GM18508 (cell line): Measurements from ENCODE around the gene DNAJC4.

ENCODE experiments used
- ATAC-seq: cut with Tn5 transposase; IDR thresholded peaks from one replicate; pipeline ENCODE4 v1.9.1; 2021; ENCODE audit warnings: moderate number of reproducible peaks; ENCODE audit not compliant: insufficient read depth, unreplicated experiment

The DNAJC4 gene

DNA sequence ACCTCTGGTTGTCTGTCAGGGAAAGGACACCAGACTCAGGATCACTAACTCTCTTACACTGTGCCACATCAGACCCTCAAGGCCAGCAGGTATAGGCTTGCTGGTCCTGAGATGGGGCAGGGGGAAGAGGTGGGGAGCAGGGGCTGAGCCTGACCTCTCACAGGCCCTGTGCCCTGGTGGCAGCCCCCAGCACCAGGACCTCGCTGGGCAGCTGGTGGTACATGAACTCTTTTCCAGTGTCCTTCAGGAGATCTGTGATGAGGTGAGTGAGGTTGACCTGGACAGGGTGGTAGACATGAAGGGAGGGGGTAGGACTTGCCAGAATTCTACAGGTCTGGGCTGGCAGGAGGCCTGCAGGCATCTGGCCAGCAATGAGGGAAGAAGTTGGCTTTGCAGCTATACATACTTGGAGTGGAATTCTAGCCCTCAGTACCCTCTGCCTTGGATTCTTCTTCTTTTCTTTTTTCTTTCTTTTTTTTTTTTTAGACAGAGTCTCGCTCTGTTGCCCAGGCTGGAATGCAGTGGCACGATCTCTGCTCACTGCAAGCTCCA lies 2.9 kb upstream of the DNAJC4 start:
- no peak for ATAC-seq

DNA sequence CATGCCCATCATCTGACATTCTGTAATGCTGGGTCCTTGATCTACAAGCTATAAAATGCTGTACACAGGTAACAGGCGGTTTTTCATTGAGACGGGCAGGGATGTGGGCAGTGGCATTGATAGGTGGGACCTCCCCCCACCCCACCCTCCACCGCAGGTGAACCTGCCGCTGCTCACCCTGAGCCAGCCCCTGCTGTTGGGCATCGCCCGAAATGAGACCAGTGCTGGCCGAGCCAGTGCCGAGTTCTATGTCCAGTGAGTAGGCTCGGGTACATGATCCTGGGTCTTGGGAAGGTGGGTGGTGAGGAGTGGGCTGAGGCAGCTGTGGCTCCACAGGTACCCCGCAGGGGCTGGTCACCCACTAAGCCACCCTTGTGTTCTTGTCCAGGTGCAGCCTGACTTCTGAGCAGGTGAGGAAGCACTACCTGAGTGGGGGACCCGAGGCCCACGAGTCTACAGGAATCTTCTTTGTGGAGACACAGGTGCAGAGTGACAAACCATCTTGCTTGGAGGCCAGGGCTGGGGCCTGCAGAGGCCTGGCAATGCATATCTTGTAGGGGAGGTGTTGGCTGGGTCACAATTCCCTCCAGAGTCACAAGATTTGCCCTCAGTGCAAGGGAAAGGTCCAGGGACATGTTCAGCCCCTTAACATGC lies 1.1 kb upstream of the DNAJC4 start:
- no peak for ATAC-seq

- ATAC-seq: no peak
Observed at GRCh38 chr11:64229744-64230170, 591 bp upstream of the DNAJC4 start.

DNA sequence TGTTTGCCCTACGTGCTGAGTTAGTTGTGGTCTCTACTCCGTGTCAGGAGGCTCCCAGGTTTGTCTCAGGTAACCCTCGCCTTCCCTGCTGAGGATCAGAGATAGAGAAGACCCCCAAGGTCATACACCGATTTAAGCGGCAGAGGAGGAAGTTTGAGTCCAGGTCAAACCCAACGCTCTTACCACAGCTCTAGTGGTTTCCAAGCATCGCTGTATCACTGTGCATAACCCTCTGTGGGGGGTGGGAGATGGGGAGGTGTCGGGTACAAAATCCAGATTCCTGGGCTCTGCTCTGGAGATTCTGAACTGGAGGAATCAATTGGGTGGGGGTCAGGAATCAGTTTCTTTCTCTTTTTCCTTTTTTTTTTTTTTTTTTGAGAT lies 627 bp downstream of the DNAJC4 start:
- ATAC-seq: no peak

- ATAC-seq: no peak
Observed at GRCh38 chr11:64231546-64231945, 1.2 kb downstream of the DNAJC4 start.

- ATAC-seq: no peak
Observed at GRCh38 chr11:64232182-64232966, 2.0 kb downstream of the DNAJC4 start.

GRCh38 chr11:64232967-64233315 lies 2.6 kb downstream of the DNAJC4 start:
- no peak for ATAC-seq

DNA sequence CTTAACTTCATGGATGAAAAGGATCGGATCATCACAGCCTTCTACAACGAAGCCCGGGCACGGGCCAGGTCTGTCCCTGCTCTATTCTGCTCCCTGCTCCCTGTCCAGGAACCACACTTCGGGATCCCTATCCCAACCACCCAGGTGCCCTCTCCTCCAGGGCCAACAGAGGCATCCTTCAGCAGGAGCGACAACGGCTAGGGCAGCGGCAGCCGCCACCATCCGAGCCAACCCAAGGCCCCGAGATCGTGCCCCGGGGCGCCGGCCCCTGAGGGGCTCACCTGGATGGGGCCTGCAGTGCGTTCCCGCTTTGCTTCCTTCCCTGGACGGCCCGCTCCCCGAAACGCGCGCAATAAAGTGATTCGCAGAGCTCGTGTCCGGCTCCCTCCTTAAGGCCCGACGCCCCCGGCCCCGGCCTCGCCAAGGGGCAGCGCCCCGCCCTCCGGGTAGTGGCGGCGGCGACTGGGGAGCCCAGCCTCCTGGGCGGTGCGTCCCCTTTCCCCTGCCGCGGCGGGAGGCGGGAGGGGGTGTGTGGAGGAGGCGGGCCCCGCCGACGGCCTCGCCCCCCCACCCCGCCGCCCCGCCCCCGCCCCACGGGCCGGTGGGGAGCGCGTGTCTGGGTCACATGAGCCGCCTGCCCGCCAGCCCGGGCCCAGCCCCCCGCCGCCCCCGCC lies 3.7 kb downstream of the DNAJC4 start, which contains the start of gene VEGFB:
Gene VEGFB (plus strand): TSS at position 672 of the 674 bp plus-strand sequence. CDS start 250 bp downstream, outside the sequence.
- no peak for ATAC-seq

DNA sequence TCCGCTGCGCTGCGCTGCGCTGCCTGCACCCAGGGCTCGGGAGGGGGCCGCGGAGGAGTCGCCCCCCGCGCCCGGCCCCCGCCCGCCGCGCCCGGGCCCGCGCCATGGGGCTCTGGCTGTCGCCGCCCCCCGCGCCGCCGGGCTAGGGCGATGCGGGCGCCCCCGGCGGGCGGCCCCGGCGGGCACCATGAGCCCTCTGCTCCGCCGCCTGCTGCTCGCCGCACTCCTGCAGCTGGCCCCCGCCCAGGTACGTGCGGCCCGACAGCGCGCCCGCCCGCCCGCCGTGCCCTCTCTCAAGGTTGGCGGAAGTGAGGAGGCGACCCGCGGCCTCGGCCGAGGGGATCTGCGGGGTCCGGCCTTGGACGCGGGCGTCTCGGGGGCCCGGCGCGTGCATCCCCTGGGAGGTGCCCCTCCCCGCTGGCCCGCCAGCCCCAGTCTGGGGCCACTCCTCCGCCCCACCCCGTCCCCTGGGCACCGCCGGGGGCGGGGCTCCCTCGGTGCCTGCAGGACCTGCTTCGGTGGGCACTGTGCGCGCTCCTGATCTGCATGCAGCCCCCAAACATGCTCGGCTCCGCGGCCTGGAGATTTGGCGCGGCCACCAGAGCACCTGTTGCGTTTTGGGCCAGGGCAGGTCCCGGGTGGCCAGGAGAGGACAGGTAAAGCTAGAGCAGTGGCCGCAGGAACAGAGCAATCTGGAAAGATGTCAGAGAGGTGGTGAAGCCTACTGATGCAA lies 4.5 kb downstream of the DNAJC4 start:
- ATAC-seq: no peak

GRCh38 chr11:64235437-64236161 lies 5.3 kb downstream of the DNAJC4 start:
- no peak for ATAC-seq

GRCh38 chr11:64237484-64237951 lies 7.2 kb downstream of the DNAJC4 start:
- no peak for ATAC-seq

DNA sequence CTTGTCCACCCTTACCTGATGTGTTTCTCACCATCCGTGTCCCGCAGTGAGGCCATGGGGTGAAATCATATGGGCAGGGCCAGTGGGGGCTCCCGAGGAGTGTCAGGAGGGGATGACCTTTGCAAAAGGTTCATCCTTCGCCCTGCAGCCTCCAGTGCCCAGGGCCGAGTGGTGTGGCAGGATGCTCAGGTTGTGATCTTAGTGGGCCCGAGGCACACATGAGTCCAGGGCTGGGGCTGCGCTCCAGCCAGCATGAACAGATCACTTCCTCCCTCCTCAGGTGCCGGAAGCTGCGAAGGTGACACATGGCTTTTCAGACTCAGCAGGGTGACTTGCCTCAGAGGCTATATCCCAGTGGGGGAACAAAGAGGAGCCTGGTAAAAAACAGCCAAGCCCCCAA lies 7.7 kb downstream of the DNAJC4 start:
- ATAC-seq: no peak

DNA sequence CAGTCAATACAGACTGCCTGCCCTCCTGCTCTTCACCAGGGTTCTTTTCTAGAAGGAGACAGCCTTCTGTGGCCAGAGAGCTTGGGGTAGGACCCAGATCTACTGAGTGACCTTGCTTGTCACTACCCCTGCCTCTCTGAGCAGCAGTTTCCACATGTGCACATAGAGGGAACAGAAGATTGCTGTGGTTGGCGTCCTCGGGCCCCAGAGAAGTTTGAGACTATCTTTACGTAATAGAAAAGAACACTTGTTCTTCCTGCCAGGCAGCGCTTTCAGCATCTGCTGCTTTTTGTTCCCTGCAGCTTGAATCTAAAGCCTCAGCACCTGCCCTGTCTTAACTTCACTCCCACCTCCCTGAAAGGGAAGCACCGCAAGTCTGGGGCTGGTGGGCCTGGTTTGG lies 8.7 kb downstream of the DNAJC4 start:
- no peak for ATAC-seq

- no peak for ATAC-seq
Observed at GRCh38 chr11:64239662-64240434, 9.5 kb downstream of the DNAJC4 start.

GRCh38 chr11:64240435-64241240 lies 10.3 kb downstream of the DNAJC4 start, which contains the start of gene FKBP2:
Gene FKBP2, plus strand, starts transcription at chr11:64241095. Its CDS starts 1,293 bp downstream, at chr11:64242388.
- peak; percentile 38 for ATAC-seq

DNA sequence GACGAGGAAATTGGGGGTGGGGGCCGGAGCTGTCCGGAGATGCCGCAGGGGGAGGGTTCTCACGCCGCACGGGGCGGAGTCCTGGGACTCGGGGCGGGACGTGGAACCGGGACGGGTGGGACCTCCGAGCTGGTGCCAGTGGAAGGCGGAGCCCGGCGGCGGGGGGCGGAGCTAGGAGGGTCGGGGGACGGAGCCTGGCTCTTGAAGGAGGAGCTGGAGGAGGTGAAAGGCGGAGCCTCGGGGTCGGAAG lies 10.8 kb downstream of the DNAJC4 start:
- ATAC-seq: peak; percentile 34

- peak; percentile 37 for ATAC-seq
Observed at GRCh38 chr11:64241491-64242374, 11.4 kb downstream of the DNAJC4 start.
